KMS-11 (cell line): ENCODE measurements around the gene ERI2.

Source experiments
- H2AFZ ChIP-seq: fragments of 200-600 bp; sonication (generic); 2 replicates; pipeline ENCODE4 v1.6.1; 2016; ENCODE audit warnings: antibody characterized with exemption, mixed run types, low read depth
- H3K27ac ChIP-seq: fragments of 200-600 bp; sonication (generic); 2 replicates; pipeline ENCODE4 v1.6.1; 2016; ENCODE audit warnings: mild to moderate bottlenecking, mixed run types
- H3K27me3 ChIP-seq: fragments of 200-600 bp; sonication (generic); 2 replicates; pipeline ENCODE4 v1.6.1; 2017; ENCODE audit warnings: mild to moderate bottlenecking, low read depth, mixed run types, moderate library complexity; ENCODE audit not compliant: insufficient read depth
- H3K36me3 ChIP-seq: fragments of 200-600 bp; sonication (generic); 2 replicates; pipeline ENCODE4 v1.6.1; 2017; ENCODE audit warnings: mild to moderate bottlenecking, mixed run types; ENCODE audit not compliant: insufficient read depth
- H3K4me1 ChIP-seq: fragments of 200-600 bp; sonication (generic); 2 replicates; pipeline ENCODE4 v1.6.1; 2016; ENCODE audit warnings: mild to moderate bottlenecking, low read depth, mixed run types; ENCODE audit not compliant: poor library complexity, severe bottlenecking
- H3K4me2 ChIP-seq: fragments of 200-600 bp; sonication (generic); 2 replicates; pipeline ENCODE4 v1.7.0; 2016; ENCODE audit warnings: mild to moderate bottlenecking, mixed run types
- H3K4me3 ChIP-seq: fragments of 200-600 bp; sonication (generic); IDR thresholded peaks from 2 replicates; pipeline ENCODE4 v1.6.1; 2017; ENCODE audit warnings: low read depth, low read length, mixed read lengths; ENCODE audit not compliant: insufficient read depth
- H3K79me2 ChIP-seq: fragments of 200-600 bp; sonication (generic); 2 replicates; pipeline ENCODE4 v1.6.1; 2016; ENCODE audit warnings: low read depth, mixed run types; ENCODE audit not compliant: insufficient read depth
- H3K9ac ChIP-seq: fragments of 200-600 bp; sonication (generic); 2 replicates; pipeline ENCODE4 v1.6.1; 2016; ENCODE audit warnings: mild to moderate bottlenecking, mixed run types
- H4K20me1 ChIP-seq: fragments of 200-600 bp; sonication (generic); 2 replicates; pipeline ENCODE4 v1.6.1; 2016; ENCODE audit warnings: mild to moderate bottlenecking, mixed run types; ENCODE audit not compliant: insufficient read depth
- CTCF ChIP-seq: fragments of 200-600 bp; sonication (generic); conservative IDR thresholded peaks from 2 replicates; pipeline ENCODE4 v1.6.1; 2017; ENCODE audit warnings: low read depth, mild to moderate bottlenecking, antibody characterized with exemption, low read length, moderate library complexity, mixed read lengths

Gene ERI2

GRCh38 chr16:20753727-20754126 lies 52.5 kb downstream of the ERI2 start:
- no peaks in the 10 kb centered on the region for H3K36me3 ChIP-seq

GRCh38 chr16:20750558-20750957 lies 55.7 kb downstream of the ERI2 start:
- Histone ChIP-seq H3K36me3 (no peaks in the 10 kb centered on the region), H3K4me3 (no peak overlapping the region), H3K9ac (no peak overlapping the region)

More at GRCh38 chr16:20753727-20754126, 52.5 kb downstream of the ERI2 start:
- H3K4me2 ChIP-seq, result no peak overlapping the region
- no peak overlapping the region for H3K27ac ChIP-seq
- no peak overlapping the region for H3K4me3 ChIP-seq
- TF ChIP-seq CTCF, result no peak
- no peaks in the 10 kb centered on the region for H3K79me2 ChIP-seq
- H2AFZ ChIP-seq, result no peak overlapping the region
- no peaks in the 10 kb centered on the region for H3K4me1 ChIP-seq
- no peak overlapping the region for H3K9ac ChIP-seq
- H3K27me3 ChIP-seq, result no peaks in the 10 kb centered on the region
- H4K20me1 ChIP-seq, result no peaks in the 10 kb centered on the region

GRCh38 chr16:20749474-20749873 lies 56.8 kb downstream of the ERI2 start:
- no peaks in the 10 kb centered on the region for H3K36me3 ChIP-seq
- no peaks in the 10 kb centered on the region for H3K79me2 ChIP-seq
- no peak overlapping the region for H3K9ac ChIP-seq
- H2AFZ ChIP-seq, result no peak overlapping the region
- H3K27me3 ChIP-seq, result no peaks in the 10 kb centered on the region
- no peak overlapping the region for H3K4me2 ChIP-seq
- no peaks in the 10 kb centered on the region for H3K4me1 ChIP-seq
- H4K20me1 ChIP-seq, result no peaks in the 10 kb centered on the region
- no peak overlapping the region for H3K4me3 ChIP-seq
- no peak overlapping the region for H3K27ac ChIP-seq
- TF ChIP-seq CTCF, result no peak

More at GRCh38 chr16:20750558-20750957, 55.7 kb downstream of the ERI2 start:
- no peaks in the 10 kb centered on the region for H3K79me2 ChIP-seq
- no peak for TF ChIP-seq CTCF
- no peaks in the 10 kb centered on the region for H4K20me1 ChIP-seq
- H3K27ac ChIP-seq, result no peak overlapping the region
- no peak overlapping the region for H3K4me2 ChIP-seq
- H3K4me1 ChIP-seq, result no peaks in the 10 kb centered on the region
- no peak overlapping the region for H2AFZ ChIP-seq
- H3K27me3 ChIP-seq, result no peaks in the 10 kb centered on the region

- Histone ChIP-seq H3K4me1 (peaks cover under 1% of the 10 kb centered on the region), H3K27ac (no peak overlapping the region), H3K4me2 (no peak overlapping the region), H3K27me3 (no peaks in the 10 kb centered on the region), H3K36me3 (no peaks in the 10 kb centered on the region), H3K9ac (no peak overlapping the region), H3K4me3 (no peak overlapping the region), H2AFZ (no peak overlapping the region), H4K20me1 (no peaks in the 10 kb centered on the region), H3K79me2 (no peaks in the 10 kb centered on the region)
- TF ChIP-seq CTCF, result no peak
Observed at GRCh38 chr16:20747030-20747816, 59.0 kb downstream of the ERI2 start.
